PC-9 (cell line): ENCODE data around the gene MCC.

Experiments
- CTCF ChIP-seq: fragments of 200-600 bp; sonication (generic); conservative IDR thresholded peaks from 2 replicates; pipeline ENCODE4 v1.6.1; 2017; ENCODE audit warnings: mixed run types, antibody characterized with exemption, mild to moderate bottlenecking, moderate library complexity
- EZH2 ChIP-seq: fragments of 200-600 bp; sonication (generic); IDR thresholded peaks from 2 replicates; pipeline ENCODE4 v1.8.0; 2017; ENCODE audit warnings: antibody characterized with exemption, low read depth

DNA sequence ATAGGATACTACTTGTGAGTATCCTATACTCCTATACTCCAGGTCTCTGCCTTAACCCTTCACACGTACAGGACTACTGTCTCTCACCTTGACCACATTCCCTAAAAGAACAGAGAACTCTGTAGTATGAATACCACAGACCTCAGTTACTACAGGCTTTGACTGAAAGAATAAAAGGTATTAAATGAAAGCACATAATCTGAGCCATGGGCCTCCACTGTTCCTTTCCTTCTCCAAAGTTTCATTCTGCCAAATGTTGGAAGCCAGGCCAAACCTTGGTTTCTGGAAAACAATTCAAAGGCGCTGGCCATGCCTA, 244.9 kb downstream of the MCC start:
- TF ChIP-seq CTCF, result no peak
- TF ChIP-seq EZH2, result no peak
